Right atrium auricular region (tissue), 2 donors: ENCODE measurements around the gene ATP6V0A1. TPM values are rescaled to one million over a fixed set of nuclear protein-coding genes. Genes with fewer than 3 reads are reported as not detected.

ENCODE experiments used
- DNase-seq: peaks from one replicate; pipeline ENCODE4 v3.0.0-alpha.2; 2019; ENCODE audit warnings: low spot score
- H3K27ac ChIP-seq, 2 donors: fragments of 200-600 bp; sonication (generic); 1 replicate in 1 of 2; 2 replicates in 1 of 2; pipeline ENCODE4 v1.5.1; 2016 to 2019
- H3K27me3 ChIP-seq, 2 donors: fragments of 200-600 bp; sonication (generic); one replicate each; pipeline versions ENCODE4 v1.5.1 to v1.6.0; 2017 to 2019
- H3K36me3 ChIP-seq: fragments of 200-600 bp; sonication (generic); one replicate; pipeline ENCODE4 v1.5.1; 2016
- H3K4me1 ChIP-seq, 2 donors: fragments of 200-600 bp; sonication (generic); one replicate each; pipeline versions ENCODE4 v1.5.1 to v1.6.0; 2017 to 2019
- H3K4me3 ChIP-seq, 2 donors: fragments of 200-600 bp; sonication (generic); 1 replicate in 1 of 2; 2 replicates in 1 of 2; pipeline ENCODE4 v1.5.1; 2017 to 2019; ENCODE audit warnings: mild to moderate bottlenecking in 1 of 2, moderate library complexity in 1 of 2
- H3K9me3 ChIP-seq, 2 donors: fragments of 200-600 bp; sonication (generic); one replicate each; pipeline ENCODE4 v1.5.1; 2019
- total RNA-seq, 2 donors: library from RNA; depleted of rRNA; stranded (reverse); fragments of >200 nt; gene quantifications; one replicate each; pipeline ENCODE4 v1.1.0, GENCODE V29; 2016
- TF ChIP-seq, protein P1 (sequence below), 2 donors: fragments of 200-600 bp; sonication (generic); IDR thresholded peaks; one replicate each; pipeline ENCODE4 v1.5.1; 2019; ENCODE audit warnings: antibody characterized with exemption in 2 of 2

The ATP6V0A1 gene
- total RNA-seq, 2 donors from 2014 or later = 38.9 to 67.5 TPM

DNA sequence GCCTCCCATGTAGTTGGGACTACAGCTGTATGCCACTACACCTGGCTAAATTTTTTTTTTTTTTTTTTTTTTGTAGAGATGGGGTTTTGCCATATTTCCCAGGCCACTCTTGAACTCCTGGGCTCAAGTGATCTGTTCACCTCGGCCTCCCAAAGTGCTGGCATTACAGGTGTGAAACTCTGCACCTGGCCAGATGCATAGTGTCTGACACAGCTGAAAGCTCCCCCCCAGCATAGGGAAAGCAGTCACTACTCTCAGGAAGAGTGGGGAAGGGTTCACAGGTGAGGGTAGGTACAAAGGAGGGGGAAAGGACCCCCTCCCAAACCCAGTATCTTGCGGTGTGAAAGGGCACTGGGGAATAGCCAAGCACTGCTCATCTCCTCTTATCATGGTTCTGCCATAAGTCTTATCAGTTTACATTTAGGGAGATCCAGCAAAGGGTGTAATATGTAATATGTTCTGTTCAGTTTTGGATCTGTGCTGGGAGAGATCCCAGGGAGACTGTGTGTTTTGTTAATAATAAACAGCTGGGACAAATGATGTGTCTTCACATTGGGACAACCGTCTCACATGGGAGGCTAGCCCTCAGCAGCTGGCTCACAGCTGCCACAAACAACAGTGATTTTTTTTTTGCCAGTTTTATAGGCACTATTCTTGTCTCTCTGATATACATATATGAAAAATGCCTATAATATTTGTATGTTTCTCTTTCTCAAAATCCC, 28.8 kb upstream of the ATP6V0A1 start:
- DNase-seq = no peak
- H3K27me3 ChIP-seq = no peaks in the 10 kb centered on the region
- H3K36me3 ChIP-seq = no peaks in the 10 kb centered on the region
- peaks cover 0 to 16% of the 10 kb centered on the region in 2 donors for H3K4me1 ChIP-seq
- no peaks in the 10 kb centered on the region for H3K9me3 ChIP-seq
- TF ChIP-seq, protein P1, sequence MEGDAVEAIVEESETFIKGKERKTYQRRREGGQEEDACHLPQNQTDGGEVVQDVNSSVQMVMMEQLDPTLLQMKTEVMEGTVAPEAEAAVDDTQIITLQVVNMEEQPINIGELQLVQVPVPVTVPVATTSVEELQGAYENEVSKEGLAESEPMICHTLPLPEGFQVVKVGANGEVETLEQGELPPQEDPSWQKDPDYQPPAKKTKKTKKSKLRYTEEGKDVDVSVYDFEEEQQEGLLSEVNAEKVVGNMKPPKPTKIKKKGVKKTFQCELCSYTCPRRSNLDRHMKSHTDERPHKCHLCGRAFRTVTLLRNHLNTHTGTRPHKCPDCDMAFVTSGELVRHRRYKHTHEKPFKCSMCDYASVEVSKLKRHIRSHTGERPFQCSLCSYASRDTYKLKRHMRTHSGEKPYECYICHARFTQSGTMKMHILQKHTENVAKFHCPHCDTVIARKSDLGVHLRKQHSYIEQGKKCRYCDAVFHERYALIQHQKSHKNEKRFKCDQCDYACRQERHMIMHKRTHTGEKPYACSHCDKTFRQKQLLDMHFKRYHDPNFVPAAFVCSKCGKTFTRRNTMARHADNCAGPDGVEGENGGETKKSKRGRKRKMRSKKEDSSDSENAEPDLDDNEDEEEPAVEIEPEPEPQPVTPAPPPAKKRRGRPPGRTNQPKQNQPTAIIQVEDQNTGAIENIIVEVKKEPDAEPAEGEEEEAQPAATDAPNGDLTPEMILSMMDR (IDR thresholded peaks at IDR 0.05) = no peak
- H3K4me3 ChIP-seq = no peak overlapping the region
- no peak overlapping the region for H3K27ac ChIP-seq

DNA sequence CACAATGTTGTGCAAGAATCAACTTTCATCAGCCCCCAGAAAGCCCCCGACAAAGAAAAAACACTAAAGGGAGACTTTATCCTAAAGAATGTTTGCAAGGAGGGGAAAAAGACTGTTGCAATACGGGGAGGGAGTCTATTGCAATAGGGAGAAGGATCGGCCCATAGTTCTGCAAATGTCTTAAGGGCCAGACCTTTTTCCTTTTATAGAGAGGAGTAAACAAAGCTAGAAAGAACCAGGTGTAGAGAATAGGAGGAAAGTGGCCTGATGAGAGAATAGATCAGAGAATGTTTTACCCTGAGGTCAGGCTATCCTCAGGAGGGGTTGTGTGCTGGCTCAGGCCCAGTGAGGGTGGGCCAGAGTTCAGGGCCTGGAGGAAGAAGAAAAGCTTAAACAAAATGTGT, 26.9 kb upstream of the ATP6V0A1 start:
- no peak for DNase-seq
- Histone ChIP-seq H3K27me3 (no peaks in the 10 kb centered on the region), H3K27ac (no peak overlapping the region), H3K36me3 (no peaks in the 10 kb centered on the region), H3K9me3 (no peaks in the 10 kb centered on the region), H3K4me1 (peaks cover 0 to 20% of the 10 kb centered on the region in 2 donors), H3K4me3 (no peak overlapping the region)
- TF ChIP-seq, protein P1 (IDR thresholded peaks at IDR 0.05) = no peak

DNA sequence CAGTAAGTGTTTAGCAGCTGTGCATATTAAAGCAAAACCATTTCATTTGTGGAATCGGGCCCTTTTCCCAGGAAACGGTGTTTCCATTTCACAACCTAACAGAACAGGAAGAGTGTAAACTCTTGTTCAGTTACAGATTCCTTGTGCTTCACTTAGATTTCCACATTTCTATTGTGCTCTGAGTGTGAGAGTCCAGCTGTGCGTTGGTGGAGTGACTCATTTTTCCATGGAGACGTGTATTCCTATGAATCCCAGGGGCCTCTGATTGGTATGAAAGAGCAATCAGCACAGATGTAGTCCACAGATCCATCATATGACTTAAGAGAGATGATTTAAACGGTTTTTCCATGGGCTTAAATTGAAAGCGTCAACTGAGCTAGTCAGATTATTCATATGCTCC, 22.3 kb upstream of the ATP6V0A1 start:
- H3K36me3 ChIP-seq = no peaks in the 10 kb centered on the region
- H3K9me3 ChIP-seq = no peaks in the 10 kb centered on the region
- no peak overlapping the region for H3K4me3 ChIP-seq
- TF ChIP-seq, protein P1 (IDR thresholded peaks at IDR 0.05) = no peak
- peak overlapping the region; percentile 76 to 84 for H3K27ac ChIP-seq
- H3K4me1 ChIP-seq = peaks cover 0 to 10% of the 10 kb centered on the region in 2 donors
- DNase-seq = peak; percentile 84
- H3K27me3 ChIP-seq = no peaks in the 10 kb centered on the region

DNA sequence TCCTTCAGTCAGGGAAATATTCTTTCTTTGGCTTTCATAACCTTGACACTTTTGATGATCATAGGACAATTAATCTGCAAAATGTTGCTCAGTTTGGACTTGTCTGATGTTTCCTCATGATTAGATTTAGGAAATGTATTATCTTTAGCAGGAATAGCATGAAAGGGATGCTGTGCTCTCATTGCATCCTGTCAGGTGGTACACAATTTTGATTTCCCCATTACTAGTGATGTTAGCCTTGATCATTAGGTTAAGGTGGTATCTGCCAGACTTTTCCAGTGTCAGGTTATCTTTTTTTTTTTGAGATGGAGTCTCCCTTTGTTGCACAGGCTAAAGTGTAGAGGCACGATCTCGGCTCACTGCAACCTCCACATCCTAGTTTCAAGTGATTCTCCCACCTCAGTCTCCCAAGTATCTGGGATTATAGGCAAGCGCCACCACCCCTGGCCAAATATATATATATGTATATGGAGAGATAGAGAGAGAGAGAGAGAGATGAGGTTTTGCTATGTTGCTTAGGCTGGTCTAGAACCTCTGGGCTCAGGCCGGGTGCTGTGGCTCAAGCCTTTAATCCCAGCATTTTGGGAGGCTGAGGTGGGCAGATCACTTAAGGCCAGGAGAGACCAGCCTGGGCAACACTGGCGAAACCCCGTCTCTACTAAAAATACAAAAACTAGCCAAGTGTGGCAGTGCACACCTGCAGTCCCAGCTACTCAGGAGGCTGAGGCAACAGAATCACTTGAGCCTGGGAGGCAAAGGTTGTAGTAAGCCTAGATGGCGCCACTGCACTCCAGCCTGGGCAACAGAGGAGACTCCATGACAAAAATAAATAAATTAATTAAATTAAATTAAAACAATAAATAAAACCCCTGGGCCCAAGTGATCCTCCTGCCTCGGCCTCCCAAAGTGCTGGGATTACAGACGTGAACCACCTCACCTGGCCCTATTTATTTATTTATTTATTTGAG, 19.8 kb upstream of the ATP6V0A1 start:
- DNase-seq = no peak
- H3K4me3 ChIP-seq = no peak overlapping the region
- H3K4me1 ChIP-seq = peaks cover 0 to 4% of the 10 kb centered on the region in 2 donors
- H3K9me3 ChIP-seq = no peaks in the 10 kb centered on the region
- TF ChIP-seq, protein P1 (IDR thresholded peaks at IDR 0.05) = peak in 1 of 2 donors; percentile 51
- H3K36me3 ChIP-seq = no peaks in the 10 kb centered on the region
- no peak overlapping the region for H3K27ac ChIP-seq
- H3K27me3 ChIP-seq = no peaks in the 10 kb centered on the region

DNA sequence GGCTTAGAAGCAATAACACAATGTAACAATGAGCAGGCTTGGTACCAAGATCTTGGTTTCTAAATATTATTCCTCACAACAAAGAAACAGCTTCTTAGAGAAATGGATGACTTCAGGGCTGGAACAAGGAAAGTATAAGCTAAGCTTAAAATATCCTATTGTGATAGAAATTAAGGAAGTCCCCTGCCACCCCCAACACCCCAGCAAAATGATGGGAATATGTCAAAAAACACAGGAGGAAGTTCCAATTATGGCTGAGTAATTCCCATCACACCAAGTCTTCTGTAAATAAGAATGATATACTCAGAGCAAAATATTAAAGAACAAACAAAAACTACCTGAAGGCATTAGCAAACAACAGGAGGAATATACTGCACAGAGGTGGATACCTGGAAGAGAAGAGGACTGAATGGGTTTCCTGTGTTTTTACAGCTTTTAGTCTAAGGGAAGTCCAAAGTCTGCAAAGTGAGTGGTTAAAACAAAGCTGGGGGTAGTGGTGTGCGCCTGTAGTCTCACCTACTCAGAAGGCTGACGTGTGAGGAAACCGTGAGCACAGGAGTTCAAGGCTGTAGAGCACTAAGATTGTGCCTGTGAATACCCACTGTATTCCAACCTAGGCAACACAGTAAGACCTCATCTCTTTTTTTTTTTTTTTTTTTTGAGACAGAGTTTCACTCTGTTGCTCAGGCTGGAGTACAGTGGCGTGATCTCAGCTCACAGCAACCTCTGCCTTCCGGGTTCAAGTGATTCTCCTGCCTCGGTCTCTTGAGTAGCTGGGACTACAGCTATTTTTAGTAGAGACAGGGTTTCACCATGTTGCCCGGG, 17.1 kb upstream of the ATP6V0A1 start:
- TF ChIP-seq, protein P1 (IDR thresholded peaks at IDR 0.05) = no peak
- no peak for DNase-seq
- H3K36me3 ChIP-seq = no peaks in the 10 kb centered on the region
- H3K9me3 ChIP-seq = no peaks in the 10 kb centered on the region
- no peak overlapping the region for H3K27ac ChIP-seq
- H3K27me3 ChIP-seq = no peaks in the 10 kb centered on the region
- no peak overlapping the region for H3K4me3 ChIP-seq
- H3K4me1 ChIP-seq = no peaks in the 10 kb centered on the region
